GM12892 (cell line): Measurements from ENCODE around the gene CCDC167.
A peak's percentile ranks its signal among the peaks of the same experiment; 100 is the strongest.
"Not testable (repeated sequence)": the region's sequence is repeated elsewhere in the genome, so short reads cannot be mapped to it uniquely, and the experiment has no call there.

Experiments
- DNase-seq: peaks from one replicate; pipeline ENCODE4 v3.0.0; 2011; ENCODE audit not compliant: insufficient read length
- FAIRE-seq: peaks from 2 replicates; lab custom pipeline; 2011; peaks lifted over from hg19 to GRCh38; lab: Jason Lieb, UNC
- POLR2A ChIP-seq: IDR thresholded peaks from 2 replicates; pipeline ENCODE4 v1.6.1; 2011; ENCODE audit warnings: low read depth, low read length, control low read depth
- POLR2AphosphoS5 ChIP-seq: IDR thresholded peaks from 2 replicates; pipeline ENCODE4 v1.6.1; 2011; ENCODE audit warnings: low read depth, low read length, control low read depth
- TAF1 ChIP-seq: IDR thresholded peaks from 2 replicates; pipeline ENCODE4 v1.6.1; 2011; ENCODE audit warnings: low read depth, mild to moderate bottlenecking, control low read depth, low read length, borderline replicate concordance

Gene CCDC167

GRCh38 chr6:37501632-37502491 lies 2.2 kb upstream of the CCDC167 start:
- DNase-seq = no peak
- no peak for TF ChIP-seq POLR2A
- no peak for TF ChIP-seq POLR2AphosphoS5
- no peak for TF ChIP-seq TAF1
- no peak for FAIRE-seq

GRCh38 chr6:37500904-37501303 lies 1.2 kb upstream of the CCDC167 start:
- DNase-seq, FAIRE-seq: not testable (repeated sequence)

- FAIRE-seq = no peak
- no peak for TF ChIP-seq POLR2A
- no peak for TF ChIP-seq POLR2AphosphoS5
- TF ChIP-seq TAF1 = no peak
- no peak for DNase-seq
Observed at GRCh38 chr6:37500294-37500608, 558 bp upstream of the CCDC167 start.

- DNase-seq (no peak), FAIRE-seq (peak; percentile 5)
- no peak for TF ChIP-seq POLR2AphosphoS5
- TF ChIP-seq POLR2A = no peak
- TF ChIP-seq TAF1 = no peak
Observed at GRCh38 chr6:37496951-37497885, 2.5 kb downstream of the CCDC167 start.

- FAIRE-seq (peak; percentile 5), DNase-seq (no peak)
- no peak for TF ChIP-seq POLR2A
- no peak for TF ChIP-seq TAF1
- TF ChIP-seq POLR2AphosphoS5 = no peak
Observed at GRCh38 chr6:37495244-37495934, 4.3 kb downstream of the CCDC167 start.

- DNase-seq (no peak), FAIRE-seq (no peak)
- no peak for TF ChIP-seq TAF1
Observed at GRCh38 chr6:37493661-37493995, 6.1 kb downstream of the CCDC167 start.

GRCh38 chr6:37492991-37493660 lies 6.6 kb downstream of the CCDC167 start:
- FAIRE-seq (no peak), DNase-seq (no peak)
- no peak for TF ChIP-seq TAF1
- no peak for TF ChIP-seq POLR2A
- no peak for TF ChIP-seq POLR2AphosphoS5

GRCh38 chr6:37492236-37492972 lies 7.3 kb downstream of the CCDC167 start:
- no peak for TF ChIP-seq POLR2A
- no peak for TF ChIP-seq POLR2AphosphoS5
- TF ChIP-seq TAF1 = no peak
- no peak for FAIRE-seq
- no peak for DNase-seq

GRCh38 chr6:37491830-37492208 lies 7.9 kb downstream of the CCDC167 start:
- TF ChIP-seq TAF1 (no peak), POLR2AphosphoS5 (no peak), POLR2A (no peak)
- FAIRE-seq (no peak), DNase-seq (no peak)

GRCh38 chr6:37491171-37491829 lies 8.4 kb downstream of the CCDC167 start:
- FAIRE-seq (no peak), DNase-seq (no peak)
- TF ChIP-seq TAF1 (no peak), POLR2A (no peak), POLR2AphosphoS5 (no peak)

GRCh38 chr6:37490536-37491170 lies 9.0 kb downstream of the CCDC167 start:
- DNase-seq = no peak
- FAIRE-seq = no peak
- no peak for TF ChIP-seq TAF1
- TF ChIP-seq POLR2A = no peak
- TF ChIP-seq POLR2AphosphoS5 = no peak
